Stimulated activated CD4-positive, alpha-beta T cell treated with anti-CD3 and anti-CD28 coated beads, Interleukin-12 subunit alpha, Interleukin-12 subunit beta, amount 100 ng/mL, for 24 hours (primary cell): Measurements from ENCODE around the gene CPNE2.
"Not testable (repeated sequence)": the region's sequence is repeated elsewhere in the genome, so short reads cannot be mapped to it uniquely, and the experiment has no call there.

Source experiments
- DNase-seq, 2 experiments: peaks; one replicate each; pipeline ENCODE4 v3.0.0-alpha.2; 2020; ENCODE audit warnings: low read depth in 2 of 2

CPNE2 gene

DNA sequence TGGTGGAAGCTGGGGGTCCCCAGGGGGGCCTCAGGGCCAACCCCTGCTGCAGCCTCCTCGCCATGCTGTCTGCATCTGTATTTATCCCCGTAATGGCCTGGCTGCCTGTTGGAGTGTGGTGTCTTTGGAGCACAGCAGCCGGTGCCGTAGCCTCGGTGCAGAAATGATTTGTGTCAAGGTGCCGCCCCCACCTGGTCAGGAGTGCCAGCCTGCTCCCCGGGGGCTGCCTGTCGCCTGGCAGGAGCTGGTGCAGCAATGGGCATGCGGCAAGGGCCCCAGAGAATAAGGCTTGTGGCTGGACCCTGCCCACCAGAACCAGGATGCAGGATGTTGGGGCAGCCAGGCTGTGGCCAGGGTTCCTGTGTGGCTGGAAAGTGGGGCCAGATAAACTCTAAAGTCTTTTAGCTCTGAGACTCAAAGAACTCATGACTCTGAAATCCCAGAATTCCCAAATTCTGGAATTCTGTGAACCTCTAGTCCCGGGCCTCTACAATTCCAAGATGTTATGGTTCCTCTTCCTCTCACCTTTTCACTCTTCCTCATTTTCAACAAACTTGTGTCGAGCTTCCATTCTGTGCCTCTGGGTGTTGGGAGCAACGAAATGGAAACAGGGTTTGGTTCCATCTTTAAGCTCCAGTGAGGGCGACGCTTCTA, 5.9 kb downstream of the CPNE2 start:
- DNase-seq: no peak

DNA sequence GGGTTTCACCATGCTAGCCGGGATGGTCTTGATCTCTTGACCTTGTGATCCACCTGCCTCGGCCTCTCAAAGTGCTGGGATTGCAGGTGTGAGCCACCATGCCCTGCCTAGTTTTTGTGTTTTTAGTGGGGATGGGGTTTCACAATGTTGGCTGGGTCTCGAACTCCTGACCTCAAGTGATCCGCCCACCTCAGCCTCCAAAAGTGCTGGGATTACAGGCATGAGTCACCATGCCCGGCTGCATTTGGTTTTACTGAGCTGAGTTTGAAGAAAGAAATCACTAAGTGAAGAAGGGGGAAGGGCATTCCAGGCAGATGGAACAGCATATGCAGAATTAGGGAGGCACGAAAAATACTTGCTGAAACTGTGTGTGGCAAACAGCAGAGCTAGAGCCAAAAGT, 7.6 kb downstream of the CPNE2 start:
- DNase-seq: not testable (repeated sequence)

DNA sequence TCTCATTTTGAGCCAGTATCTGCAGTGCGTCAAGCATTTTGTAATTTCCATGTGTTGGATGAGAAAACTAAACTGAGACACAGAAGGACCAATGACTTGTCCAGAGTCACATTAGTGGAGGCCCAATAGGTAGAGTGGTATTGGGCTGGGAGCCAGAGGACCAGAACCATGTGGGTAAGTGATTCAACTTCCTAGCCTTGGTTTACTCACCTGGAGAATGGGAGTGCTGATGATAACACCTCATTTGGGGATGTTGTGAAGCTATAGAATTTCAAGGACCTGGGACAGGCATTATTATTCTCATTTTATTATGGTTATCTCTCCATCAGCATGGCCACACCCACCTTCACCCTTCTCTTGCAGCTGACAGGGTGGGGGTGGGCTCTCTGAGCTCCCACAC, 8.1 kb downstream of the CPNE2 start:
- no peak for DNase-seq

DNA sequence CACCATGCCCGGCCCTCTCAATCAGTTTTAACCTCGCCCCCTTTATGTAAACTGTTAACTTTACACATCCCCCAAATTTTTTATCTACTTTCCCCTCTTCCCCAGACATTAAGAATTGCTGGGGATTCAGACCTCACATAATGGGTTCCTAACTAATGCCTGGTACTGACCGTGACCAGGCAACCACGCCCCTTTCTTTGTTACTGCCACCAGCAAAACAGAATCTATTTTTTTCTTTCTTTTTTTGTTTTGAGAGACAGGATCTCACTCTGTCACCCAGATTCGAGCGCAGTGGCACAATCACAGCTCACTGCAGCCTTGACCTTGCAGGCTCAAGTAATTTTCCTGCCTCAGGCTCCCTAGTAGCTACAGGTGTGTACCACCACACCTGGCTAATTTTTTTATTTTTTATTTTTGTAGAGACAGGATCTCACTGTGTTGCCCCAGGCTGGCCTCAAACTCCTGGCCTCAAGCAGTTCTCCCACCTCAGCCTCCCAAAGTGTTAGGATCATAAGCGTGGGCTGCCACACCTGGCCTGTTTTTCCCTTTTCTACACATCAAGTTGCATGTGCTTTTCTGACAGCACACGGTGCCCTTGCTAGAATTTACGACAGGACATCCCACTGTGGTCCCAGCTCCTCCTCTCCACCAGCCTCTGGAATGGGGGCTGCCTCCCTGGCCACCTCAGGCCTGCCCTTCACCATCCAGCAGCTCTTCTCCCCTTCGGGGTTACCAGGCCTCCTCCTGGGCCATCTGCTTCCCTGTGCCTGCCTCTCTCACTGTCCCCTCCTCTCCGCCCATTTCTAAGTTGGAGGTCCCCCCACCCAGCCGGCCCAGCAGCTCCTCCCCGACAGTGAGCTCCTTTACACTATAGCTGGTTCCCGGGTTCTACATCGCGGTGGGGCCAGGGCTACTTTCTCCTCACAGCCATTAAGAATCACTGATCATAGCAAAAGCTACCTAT, 10.8 kb downstream of the CPNE2 start:
- DNase-seq: no peak

DNA sequence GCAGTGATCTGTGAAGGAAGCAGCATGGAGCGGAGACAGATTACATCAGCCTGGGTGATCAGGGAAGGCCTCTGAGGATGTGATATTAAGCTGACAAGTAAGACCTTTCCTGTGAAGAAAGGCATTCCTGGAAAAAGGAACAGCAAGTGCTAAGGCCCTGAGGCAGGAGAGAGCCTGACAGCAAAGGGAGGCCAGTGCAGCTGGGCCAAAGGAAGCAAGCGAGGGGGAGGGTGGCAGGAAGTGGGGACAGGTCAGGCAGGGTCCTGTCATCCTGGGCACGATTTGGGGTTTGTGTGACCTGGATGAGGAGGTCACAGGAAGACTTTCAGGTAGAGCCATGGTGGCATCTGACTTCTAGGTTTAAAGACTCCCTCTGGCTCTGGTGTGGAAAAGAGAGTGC, 12.3 kb downstream of the CPNE2 start:
- DNase-seq: no peak

DNA sequence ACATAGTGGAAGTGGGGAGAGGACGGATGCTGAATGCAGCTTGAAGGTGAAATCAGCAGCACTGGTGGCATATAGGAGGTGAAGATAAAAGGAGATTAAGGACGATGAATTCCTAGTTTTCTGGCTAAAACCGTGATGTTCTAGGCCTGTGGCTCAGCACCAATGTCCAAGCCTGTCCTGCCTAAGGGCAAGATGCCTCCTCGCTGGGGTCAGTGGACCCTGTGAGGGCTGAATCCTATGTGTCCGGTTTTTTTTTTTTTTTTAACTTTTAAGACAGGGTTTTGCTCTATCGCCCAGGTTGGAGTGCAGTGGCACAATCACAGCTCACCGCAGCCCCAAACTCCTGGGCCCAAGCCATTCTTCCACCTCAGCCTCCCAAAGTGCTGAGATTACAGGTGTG, 12.8 kb downstream of the CPNE2 start:
- DNase-seq: no peak

DNA sequence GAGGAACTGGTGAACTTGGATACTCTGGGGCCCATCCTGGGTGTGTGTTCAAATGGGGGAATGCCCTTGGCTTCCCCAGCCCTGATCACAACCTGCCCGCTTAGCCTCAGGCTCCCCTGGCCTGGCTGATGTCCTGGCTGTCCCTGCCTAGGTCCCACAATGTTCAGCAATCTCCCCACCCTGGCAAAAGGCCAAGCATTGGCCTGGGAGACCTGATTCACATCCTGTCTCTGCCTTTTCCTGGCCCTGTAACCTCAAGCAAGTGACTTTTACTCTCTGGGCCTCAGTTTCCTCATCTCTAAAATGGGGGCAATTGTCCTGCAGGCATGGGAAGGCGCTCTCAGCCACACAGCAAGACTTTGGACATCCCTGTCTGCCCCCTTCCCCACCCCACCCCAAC, 14.4 kb downstream of the CPNE2 start:
- no peak for DNase-seq

DNA sequence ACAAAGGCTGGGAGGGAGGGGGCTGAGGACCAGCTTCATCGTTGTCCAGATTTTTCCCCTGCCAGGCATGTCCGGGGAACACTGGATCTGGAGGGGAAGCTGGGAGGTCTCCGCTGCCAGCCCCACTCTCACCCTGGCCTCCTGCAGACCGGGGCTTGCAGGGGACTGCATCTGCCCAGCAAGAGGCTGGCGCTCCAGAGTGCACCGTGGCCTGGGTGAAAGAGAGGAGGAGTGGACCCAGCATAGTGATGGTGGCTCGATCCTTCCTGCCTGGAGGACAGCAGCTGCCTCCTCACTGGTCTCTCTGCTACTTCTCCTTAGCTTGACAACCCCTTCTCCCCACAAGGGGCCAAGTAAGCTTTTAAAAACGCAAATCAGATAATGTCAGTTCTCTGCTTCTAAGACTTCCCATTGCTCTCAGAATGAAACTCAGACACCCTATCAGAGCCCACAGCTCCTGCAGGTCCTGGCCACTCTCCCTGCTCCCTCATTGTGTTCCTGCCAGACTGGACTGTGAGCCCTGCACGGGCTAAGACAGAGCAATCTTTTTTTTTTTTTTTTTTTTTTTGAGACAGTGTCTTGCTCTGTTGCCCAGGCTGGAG, 15.0 kb downstream of the CPNE2 start:
- no peak for DNase-seq

DNA sequence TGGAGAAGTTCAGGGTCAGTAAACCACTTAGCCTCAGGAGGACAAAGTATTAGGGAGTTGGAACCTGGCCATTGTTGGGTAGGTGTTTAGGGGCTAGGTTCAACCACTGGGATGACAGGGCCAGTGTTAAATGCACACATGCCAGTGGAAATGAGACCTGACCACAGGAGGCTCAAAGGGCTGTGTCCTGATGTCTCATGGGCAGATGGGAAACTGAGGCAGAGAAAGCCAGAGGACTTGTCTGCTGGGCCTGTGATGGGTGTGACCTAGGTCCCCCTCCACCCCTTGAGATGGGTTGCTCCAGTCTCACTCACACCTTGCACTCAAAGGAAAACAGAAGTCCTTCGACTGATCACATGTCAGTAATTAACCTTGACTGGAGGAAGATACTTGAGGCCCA, 16.0 kb downstream of the CPNE2 start:
- no peak for DNase-seq

DNA sequence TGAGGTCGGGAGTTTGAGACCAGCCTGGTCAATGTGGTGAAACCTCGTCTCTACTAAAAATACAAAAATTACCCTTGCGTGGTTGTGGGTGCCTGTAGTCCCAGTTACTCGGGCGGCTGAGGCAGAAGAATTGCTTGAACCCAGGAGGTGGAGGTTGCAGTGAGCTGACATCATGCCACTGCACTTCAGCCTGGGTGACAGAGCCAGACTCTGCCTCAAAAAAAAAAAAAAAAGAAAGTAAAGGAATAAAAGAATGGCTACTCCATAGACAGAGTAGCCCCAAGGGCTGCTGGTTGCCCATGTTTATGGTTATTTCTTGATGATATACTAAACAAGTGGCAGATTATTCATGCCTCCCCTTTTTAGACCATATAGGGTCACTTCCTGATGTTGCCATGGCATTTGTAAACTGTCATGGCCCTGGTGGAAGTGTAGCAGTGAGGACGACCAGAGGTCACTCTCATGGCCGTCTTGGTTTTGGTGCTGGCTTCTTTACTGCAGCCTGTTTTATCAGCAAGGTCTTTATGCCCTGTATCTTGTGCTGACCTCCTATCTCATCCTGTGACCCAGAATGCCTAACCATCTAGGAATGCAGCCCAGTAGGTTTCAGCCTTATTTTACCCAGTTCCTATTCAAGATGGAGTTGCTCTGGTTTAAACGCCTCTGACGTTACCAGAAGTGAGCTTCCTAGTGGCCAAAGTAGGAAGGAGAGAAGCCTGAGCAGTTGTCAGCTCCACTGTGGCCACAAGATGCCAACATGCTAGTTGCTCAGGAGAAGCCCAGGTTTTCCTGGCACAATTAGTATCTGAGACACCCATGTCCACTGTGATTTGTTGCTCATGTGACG, 17.1 kb downstream of the CPNE2 start:
- not testable (repeated sequence) for DNase-seq

DNA sequence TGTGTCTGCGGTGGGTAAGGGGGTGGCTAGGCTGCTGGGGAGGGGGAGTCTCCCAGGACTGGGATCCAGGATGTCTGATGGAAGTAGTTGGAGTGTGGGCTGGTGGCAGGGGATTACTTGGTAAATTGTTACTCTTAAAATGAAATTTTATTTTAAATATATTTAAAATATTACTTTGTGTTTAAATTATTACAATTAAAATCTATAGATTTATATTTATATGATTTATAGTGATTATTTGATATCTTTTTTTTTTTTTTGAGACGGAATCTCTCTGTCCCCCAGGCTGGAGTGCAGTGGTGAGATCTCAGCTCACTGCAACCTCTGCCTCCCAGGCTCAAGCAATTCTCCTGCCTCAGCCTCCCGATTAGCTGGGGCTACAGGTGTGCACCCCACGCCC, 18.6 kb downstream of the CPNE2 start:
- no peak for DNase-seq

DNA sequence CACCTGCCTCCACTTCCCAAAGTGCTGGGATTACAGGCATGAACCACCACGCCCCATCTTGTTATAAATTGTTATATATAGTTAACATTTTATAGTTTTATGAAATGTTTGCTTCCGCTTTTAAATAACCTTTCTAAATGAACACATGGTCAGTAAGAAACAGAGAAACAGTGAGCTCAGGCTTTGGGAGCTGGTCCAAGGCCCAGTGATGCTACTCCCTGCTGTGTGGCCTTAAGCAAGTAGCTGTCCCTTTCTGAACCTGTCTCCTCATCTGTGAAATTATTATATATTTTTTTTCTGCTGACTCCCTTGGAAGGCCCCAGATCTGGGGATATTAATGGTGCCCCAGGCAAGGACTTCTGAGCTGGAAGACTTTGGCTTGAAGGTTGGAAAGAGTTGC, 19.0 kb downstream of the CPNE2 start:
- no peak for DNase-seq

DNA sequence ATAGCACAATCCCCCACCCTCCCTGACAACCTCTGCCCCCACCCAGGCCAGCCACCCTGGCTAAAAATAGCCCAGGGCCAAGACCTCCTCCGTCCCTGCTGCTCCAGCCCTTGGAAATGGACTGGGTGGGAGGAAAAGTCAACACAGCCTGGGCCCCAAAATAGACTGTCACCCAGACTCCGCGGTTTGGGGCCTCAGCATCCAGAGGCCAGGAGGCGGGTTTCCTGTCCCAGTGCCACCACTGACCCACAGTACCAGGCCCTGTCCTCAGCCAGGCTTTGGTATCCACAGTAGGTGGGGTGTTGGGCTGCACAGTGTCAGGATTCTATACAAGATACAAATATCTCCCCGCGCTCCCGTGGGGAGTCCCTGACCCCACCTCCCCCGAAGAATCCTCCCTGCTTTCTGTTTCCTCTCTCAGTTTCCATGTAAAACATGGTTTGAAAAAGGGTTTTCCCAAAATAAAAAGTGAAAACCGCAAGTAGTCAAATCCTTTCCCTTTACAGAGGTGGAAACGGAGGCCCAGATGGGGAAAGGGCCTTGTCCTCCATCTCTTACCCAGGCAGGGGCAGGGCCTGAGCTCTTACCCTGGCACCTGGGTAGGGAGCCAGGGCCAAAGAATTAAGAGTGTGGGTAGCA, 20.1 kb downstream of the CPNE2 start:
- DNase-seq: no peak

DNA sequence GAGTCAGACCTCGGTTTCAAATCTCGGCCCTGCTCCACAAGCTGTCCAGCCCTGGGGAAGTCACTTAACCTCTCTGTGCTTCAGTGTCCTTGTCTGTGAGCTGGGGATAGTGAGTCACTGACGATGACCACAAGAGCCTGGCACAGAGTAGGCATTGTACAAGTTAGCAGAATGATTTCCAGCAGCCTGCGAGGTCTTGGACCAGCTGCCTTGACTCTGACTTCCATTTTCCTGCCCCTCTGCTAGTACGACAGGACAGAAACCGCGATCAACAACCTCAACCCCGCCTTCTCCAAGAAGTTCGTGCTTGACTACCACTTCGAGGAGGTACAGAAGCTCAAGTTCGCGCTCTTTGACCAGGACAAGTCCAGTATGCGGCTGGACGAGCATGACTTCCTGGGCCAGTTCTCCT, 20.7 kb downstream of the CPNE2 start:
- DNase-seq: no peak

DNA sequence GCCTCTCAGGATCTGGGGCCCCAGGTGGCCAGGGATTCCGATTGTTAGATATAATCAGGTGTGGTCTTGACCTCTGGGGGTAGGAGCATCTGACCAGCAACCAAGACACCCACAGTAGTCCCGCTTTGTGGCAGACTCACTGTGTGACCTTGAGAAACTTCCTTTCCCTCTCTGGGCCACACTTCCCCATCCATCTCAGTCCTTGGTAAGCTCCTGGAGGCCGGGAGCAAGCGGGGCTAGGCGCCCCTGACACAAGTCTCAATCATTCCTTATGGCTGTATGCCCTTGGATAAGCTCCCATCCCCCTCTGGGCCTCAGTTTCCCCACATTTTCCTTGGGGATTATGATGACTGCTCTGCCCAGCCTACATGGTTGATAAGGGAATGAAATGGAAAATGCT, 21.3 kb downstream of the CPNE2 start:
- DNase-seq: no peak

DNA sequence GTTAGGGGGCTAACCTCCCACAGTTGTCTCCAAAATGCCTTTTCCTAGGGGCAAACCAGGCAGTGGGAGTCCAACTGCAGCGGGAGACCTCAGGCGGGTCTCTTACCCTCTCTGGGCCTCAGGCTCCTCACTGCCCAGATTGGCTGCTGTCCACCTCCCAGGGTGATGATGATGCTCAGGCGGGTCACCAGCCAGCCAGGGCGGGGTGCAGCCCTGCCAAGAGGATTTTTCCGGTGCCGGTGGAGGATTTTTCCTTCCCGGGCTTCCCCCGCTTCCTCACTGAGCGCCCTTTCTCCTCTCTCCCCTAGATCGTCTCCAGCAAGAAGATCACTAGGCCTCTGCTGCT, 22.8 kb downstream of the CPNE2 start:
- no peak for DNase-seq

DNA sequence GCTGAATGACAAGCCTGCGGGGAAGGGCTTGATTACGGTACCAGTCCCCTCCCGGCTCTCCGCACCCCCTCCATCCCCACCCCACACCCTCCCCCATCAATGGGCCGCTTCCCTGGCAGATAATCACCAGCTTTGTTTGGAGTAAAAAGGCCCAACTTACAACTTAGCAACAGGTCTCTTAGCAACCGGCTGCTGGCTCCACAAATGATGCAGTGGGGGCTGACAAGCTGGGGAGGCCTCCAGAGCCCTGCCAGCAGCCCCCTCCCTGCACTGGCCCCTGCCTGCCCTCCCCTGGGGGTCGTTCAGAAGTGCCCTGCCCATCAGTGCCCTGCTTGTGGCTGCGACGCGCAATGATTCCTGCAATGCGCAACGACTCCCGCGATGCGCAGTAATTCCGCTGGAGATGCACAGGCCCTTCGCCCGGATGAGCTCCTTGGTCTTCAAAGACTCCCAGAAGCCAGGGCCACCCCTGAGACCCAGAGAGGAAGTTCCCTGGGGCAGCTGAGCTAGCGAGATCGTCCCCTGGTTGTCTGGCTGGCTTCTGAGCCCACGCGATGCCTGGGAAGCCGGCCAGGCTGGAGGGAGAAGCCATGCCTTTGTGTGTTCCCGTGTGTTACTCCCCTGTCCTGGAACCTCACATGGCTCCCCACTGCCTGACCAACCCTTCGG, 23.3 kb downstream of the CPNE2 start:
- DNase-seq: no peak

DNA sequence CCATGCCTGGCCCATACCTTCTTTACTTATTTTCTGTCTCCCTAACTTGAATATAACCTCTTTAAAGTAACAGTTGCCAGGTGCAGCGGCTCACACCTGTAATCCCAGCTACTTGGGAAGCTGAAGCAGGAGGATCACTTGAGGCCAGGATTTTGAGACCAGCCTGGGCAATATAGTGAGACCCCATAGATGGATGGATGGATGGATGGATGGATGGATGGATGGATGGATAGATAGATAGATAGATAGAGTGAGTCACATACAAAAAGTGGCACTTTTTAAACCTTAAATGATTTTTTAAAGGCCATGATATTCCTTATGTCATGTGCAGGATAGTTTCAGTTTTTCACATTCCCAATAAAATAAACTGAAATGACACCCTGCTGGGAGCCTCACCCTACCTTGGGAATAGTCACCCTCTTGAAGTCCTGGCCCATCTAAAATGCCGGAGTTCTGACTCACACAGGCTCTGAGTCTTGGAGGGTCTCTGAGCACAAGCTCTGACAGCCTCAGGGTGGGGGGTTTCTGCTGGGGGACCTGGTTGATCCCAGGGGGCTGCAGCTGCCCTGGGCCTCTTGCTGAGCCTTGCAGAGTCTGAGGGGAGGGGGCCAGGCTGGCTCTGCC, 26.2 kb downstream of the CPNE2 start:
- no peak for DNase-seq

DNA sequence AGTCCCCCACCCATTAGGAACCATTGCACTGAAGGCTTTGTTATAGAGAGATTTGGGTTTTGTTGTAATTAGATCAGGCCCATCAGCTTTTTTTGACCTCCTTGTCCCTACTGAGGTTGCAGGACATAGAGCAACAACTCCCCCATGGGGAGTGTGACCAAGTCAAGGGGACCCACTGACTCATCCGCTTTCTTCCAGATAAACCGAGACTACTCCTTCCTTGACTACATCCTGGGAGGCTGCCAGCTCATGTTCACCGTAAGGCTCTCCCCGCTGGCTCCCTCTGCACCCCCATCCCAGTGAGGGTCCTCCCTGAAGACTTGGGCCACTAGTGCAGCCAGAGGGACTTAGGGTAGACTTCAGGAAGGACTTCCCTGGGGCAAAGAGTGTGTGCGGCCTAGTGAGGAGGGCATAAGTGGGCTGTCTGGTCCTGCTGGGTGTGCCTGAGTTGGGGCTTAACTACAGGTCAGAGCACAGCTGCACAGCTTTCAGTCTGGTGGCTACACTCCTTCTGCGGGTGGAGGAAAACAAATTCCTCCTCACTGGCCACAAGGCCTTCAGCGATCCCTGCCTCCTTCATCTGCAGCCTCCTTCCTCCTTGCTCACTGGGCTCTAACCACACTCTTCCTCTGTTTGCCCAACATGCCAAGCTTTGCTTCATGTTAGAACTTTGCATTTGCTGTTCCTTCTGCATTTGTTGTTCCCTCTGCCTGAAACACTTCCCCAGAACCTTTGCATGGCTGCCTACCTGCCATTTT, 31.0 kb downstream of the CPNE2 start:
- no peak for DNase-seq
